ENCODE measurements around the gene RASL10A.

The RASL10A gene

DNA sequence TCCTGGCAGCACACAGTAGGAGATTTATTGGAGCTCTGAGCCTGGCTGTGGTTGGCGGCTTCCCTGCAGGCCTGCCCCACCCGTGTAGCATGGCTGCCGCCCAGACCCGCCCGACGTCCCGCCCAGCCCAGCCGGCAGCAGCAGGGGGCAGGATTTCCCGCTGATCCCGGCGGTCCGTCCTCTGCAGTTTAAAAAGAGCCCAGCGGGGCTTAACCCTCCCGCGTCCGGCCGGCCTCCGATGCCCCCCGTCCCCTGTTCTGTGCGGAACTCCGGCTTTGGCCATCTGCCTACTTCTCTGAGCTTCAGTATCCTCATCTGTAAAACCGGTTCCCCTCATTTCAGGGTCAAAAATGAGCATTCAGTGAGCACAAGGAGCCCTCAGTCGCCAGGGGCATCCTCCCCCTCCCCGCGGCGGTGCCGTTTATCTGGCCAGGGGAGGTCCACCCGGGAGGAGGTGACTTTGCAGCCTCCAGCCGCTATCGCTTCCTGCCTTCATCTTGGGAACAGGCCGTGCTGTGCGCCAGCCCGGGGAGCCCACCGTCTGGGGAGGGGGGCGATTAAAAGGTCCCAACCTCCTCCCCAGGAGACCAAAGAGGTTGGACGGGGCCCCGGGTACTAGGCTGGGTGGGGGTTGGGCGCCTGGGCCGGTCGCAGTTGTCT lies 9.2 kb downstream of the RASL10A start, which contains the start of gene GAS2L1:
GAS2L1 (plus strand) TSS at position 476 of the 660 bp plus-strand sequence. CDS start 1,456 bp downstream, outside the sequence.
- peak in 1 of 3 experiments; percentile 50 for DNase-seq (ENCODE audit: low read depth in 3 of 3)

DNA sequence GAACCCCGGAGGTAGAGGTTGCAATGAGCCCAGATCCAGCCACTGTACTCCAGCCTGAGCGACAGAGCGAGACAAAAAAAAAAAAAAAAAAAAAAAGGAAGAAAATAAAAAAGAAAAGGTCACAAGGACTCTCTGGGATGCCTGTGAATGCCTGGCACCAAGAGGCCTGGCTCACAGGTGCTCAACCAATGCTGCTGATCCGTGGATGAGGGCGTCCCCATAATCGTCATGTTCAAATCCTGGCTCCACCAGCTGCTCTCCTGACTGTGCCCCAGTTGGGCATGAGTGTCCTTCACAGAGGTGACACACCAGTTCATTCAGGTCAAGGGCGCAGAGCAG lies 9.7 kb downstream of the RASL10A start:
- no peak for DNase-seq (ENCODE audit: low read depth in 3 of 3)

DNA sequence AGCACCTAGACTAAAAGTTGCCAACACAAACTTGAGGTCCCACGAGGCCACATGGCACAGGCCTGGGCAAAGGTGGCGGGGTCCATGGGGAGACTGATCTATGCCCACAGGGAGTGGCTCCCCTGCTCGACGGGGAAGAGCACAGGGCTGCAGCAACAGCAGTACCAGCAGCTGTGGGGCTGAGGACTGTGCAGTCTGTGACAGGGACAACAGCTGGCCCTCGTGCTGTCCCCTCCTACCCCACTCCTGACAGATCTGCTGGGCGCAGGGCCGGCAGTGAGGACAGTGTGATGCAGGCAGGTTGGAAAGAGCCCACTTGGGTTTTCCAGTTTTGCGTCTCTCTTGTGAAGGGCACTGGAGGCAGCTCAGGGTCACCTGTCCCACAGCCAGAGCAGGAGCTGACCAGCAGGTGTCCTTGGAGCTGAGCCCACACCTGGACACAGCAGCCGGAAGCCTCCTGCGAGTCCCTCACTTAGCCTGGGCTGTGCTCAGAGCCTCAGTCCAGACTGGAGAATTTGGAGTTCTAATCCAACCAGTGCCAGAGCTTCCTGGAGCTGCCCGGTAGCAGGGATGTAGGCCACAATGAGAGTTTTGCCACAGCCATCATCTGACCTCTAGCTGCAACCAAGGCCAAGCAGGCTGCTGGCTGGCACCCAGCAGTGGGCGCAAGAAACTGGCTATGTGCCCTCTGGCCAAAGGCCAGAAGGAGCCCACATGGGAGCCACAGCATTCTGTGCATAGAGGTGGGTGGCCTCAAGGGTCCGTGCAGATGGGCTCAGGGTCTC lies 12.6 kb downstream of the RASL10A start:
- no peak for DNase-seq (ENCODE audit: low read depth in 3 of 3)

DNA sequence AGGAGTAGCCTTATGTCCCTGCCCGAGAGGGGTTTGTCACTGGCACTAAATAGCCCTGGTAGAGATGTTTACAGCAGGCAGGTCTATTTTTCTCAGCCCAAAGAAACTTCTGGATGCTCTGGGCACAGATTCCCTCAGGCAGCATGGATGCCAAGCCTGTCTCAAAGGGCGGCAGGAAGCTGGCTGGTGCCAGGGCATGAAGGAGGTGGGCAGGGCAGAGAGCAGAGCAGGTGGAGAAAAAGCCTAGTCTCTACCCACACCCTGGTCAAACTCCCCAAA lies 13.2 kb downstream of the RASL10A start:
- no peak for DNase-seq (ENCODE audit: low read depth in 3 of 3)

DNA sequence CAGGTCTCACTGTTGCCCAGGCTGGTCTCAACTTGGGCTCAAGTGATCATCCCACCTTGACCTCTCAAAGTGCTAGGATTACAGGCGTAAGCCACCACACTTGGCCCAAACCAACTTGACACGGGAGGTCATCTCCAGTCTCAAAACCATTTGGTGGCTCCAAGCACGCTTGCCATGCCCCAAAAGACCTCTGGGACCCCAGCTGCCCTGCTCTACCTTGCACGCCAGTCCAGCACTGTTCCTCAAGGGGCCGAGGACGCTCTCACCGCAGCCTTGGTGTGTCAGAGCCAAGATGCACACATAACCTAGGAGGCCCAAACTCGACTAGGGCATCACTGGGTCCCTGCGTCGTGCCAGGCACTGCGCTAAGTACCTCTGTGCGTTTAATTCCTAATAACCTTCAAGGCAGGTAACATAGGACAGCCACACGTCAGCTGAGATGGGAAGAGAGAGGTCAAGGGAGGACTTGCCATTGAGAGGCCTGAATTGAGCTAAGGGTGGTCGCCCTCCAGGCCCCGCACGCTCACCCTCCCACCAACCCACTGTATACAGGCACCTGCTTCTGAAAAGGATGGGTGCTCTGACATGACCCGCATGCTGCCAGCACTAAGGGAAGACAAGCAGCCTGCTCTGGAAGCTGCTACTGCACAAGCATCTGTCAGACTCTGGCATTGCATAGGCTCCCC lies 13.6 kb downstream of the RASL10A start:
- no peak for DNase-seq (ENCODE audit: low read depth in 3 of 3)

DNA sequence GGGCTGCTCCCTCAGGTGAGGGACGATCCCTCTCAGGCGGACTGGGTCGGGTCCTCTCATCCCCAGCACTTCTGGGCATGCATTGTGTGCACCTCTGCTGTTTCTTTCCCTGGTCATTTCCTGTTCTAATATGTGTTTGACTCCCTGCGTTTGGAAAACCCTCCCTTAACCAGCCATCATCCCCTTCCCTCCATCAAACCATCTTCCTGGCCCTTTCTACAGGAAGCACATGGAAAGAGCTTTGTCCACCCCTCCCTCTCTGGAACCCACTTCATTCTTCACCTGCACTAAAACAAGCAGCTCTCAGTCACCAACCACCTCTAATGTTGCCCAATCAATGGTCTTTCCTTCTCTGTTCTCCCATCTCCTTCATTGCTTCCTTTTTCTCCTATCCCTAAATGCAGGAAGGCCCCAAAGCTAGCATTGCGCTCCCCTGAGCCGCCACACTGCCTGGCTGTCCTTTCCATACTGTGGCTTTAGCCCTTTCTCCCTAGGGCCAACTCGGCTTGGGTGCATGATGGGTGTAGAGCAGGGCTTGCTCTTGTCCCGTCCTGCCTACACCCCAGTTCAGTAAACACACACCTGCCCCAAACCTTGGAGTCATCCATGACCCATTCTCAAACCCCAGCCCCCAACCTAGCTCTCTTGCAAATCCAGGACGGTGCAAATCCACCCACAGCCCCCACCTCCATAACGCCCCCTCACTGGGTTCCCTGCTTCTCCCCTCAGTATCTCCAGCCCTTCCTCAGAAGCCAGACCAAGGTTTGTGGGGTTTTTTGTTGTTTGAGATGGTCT lies 14.5 kb downstream of the RASL10A start:
- no peak for DNase-seq (ENCODE audit: low read depth in 3 of 3)

DNA sequence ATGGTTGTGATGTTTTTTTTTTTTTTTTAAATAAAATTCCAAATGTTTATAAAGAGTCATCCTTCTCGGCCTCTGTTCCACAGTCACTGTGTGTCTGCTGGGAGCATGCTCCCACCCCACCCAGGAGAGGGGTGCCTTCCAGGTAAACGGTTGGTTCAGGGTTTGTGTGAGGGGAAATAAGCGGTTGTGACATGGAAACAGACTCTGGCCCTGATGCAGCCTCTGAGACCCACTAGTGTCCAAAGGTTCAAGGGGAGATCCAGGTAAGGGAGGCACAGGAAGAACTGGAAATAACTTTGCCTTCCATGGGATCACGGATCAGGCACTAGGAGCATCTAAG lies 15.1 kb downstream of the RASL10A start:
- no peak for DNase-seq (ENCODE audit: low read depth in 3 of 3)

DNA sequence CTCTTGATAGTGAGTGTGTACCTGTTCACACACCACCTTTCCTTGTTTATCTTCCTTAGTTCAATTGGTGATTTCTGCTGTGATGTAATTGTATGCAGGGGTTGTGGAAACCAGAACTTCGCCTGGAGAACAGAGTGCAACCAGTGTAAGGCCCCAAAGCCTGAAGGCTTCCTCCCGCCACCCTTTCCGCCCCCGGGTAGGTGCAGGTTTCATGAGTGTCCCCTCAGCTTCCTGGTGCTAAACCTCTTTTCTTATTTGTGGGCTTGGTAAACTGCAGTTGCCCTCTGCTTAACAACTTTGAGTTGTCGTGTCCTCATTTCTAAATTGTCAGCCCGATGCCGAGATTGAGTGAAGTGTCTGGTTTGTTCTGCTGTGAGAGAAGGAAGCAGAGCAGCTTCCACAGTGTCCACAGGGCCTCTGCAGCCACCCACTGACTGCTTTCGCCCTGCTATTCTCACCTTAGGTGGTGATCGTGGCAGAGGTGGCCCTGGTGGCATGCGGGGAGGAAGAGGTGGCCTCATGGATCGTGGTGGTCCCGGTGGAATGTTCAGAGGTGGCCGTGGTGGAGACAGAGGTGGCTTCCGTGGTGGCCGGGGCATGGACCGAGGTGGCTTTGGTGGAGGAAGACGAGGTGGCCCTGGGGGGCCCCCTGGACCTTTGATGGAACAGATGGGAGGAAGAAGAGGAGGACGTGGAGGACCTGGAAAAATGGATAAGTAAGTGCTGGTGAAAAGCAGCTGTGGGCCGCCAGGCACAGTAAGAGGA lies 16.2 kb downstream of the RASL10A start:
- no peak for DNase-seq (ENCODE audit: low read depth in 3 of 3)

DNA sequence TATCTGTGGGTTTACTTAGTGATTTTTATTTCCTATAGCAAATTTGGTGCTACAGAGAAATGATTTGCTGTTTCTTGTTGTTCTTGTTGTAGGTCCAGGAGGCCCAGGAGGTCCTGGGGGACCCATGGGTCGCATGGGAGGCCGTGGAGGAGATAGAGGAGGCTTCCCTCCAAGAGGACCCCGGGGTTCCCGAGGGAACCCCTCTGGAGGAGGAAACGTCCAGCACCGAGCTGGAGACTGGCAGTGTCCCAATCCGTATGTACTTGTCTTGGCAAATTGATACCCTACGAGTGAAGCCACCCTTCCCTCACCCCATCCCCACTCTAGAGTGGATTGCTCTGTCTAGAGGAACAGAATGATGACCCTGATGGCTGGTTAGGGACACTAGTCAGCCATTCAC lies 16.9 kb downstream of the RASL10A start:
- no peak for DNase-seq (ENCODE audit: low read depth in 3 of 3)

DNA sequence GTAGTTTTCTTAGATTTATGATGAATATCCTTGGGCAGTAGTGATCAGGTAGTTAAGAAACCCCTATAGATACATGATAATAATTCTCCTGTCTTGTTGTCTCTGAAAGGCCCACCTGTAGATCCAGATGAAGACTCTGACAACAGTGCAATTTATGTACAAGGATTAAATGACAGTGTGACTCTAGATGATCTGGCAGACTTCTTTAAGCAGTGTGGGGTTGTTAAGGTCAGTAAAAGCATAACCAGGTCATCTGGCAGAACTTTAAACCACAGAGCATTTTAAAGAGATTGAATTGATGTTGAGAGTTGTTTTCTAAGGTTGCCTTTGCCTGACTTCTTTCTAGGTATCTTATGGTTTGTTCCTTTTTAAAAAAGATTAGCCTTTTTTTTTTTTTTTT lies 23.1 kb downstream of the RASL10A start:
- no peak for DNase-seq (ENCODE audit: low read depth in 3 of 3)

DNA sequence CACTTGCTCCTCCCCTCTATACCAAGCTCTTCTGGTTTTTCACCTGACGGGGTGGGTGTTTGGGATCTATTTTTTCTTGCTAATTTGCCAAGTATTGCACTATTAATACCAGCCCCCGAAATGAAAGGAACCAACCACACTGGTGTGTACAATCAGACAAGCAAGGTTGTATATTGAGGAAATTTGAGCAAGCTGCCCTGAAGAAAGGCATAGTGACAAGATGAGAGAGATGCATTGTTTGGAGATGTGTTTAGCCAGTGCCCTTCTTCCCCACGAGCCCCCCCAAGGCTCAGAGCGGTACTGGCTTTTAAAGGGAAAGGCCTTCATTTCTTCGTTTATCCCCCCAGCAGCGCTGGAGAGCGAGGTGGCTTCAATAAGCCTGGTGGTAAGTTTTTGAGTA lies 24.3 kb downstream of the RASL10A start:
- no peak for DNase-seq (ENCODE audit: low read depth in 3 of 3)

DNA sequence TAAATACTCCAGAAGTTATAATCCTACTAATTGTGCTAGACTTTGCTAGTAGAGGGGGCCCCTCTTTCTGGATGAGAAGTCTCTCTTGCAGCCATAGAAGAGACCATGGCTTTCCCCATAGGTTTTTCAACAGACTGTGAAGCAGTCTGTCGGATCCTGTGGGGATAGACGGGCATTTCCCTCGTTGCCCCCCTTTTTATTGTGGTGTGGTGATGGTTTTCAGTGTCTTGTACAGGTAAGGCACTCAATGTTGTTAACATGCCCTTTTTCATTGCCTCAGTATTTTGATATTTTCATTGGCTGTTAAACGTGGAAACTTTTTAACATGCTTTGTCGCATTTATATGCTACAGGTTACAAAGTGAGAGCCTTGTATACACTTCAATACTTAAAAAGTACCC lies 25.4 kb downstream of the RASL10A start:
- no peak for DNase-seq (ENCODE audit: low read depth in 3 of 3)

DNA sequence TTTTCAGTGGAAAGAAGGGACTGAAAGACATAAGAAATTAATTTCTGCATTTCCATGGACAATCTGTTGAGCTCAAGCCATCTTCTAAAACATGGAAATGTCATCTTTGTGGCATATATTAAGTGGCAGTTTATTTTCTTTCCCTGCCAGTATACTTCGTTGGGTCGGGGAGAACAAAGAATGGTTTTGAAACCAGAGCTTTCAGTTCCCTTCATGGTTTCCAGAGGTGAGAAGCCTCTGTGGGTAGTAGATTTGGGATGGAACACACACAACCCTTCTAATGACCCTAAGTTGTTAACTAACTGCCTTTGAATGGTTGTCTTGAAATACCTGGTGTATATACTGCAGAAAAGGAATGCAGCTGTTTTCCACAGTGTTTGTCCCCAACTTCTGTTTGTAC lies 26.7 kb downstream of the RASL10A start:
- DNase-seq (ENCODE audit: low read depth in 3 of 3), result no peak

DNA sequence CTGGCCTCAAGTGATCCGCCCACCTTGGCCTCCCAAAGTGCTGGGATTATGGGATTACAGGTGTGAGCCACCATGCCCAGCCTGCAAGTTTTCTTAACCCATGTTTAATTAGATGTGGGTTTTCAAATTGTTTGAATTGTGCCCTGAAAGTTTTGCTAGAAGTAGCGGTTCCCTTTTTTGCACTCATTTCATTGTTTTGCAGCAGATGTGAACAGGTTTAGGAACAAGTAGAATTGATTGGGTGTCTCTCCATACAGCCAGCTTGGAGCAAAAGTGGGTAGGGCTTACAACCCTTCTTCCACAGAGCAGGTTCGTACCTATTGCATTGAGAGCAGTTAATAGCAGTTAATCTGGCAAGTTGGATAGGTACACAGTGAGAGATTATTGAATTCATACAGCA lies 31.3 kb downstream of the RASL10A start:
- no peak for DNase-seq (ENCODE audit: low read depth in 3 of 3)

DNA sequence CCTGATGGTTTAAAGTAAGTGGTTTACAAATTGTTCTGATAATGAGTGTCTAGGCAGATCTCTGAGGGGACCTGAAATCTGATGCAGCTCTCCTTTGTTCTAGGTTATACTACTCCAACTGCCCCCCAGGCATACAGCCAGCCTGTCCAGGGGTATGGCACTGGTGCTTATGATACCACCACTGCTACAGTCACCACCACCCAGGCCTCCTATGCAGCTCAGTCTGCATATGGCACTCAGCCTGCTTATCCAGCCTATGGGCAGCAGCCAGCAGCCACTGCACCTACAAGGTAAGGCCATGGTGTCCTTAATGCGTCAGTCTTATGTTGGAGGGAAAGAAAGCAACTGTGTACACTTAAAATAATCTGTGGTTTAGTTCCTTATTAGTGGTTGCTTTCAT lies 37.6 kb downstream of the RASL10A start:
- DNase-seq (ENCODE audit: low read depth in 3 of 3), result no peak

DNA sequence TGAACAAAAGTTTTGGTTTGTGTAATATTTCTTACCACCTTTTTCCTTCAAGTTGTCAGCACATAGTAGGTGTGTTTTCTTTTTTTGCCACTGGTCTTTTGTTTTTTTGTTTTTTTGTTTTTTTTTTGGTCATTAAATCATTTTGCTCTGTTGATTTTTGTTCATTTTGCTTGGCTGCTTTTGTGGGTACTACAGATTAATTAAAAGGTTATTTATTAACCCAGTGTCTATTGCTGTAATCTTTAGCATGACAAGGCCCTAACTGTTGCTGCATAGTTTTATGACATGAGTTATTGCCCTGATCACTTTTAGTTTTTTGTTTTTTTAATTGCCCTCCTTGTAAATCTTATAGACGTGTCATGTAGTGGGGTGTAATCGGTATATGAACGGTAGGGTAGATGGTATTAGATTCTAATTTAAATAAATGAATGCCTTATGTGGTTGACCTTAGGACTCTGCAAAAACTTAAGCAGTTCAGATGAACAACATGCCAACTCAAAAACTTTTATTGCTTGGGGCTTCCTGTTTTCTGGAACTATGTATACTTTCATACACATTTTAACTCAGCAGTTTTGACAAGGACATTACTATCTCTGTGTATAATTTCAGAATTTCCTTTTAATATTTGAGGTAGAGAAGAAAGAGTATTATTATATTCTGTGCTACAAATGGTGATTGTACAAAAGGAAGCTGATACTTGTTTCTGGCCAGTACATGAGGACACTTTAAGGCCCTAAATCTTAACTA lies 39.5 kb downstream of the RASL10A start:
- DNase-seq (ENCODE audit: low read depth in 3 of 3), result no peak

DNA sequence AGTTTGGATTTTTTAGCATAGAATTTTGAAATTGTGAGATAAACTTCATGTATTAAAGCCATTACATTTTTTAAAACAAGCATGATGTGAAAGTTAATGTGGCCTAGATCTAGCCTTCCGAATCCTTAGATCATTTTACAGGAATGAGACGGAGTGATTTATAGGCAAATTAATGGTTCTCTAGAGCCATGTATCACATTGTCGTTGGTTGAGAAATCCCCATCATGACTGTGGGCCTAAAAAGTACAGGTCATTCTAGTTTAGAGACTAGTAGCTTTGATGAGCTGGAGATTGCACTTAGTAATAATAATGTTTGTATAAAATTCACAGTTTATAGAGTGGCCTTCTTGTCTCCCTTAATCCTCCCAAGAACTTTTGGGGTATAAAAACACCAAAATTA lies 40.3 kb downstream of the RASL10A start:
- no peak for DNase-seq (ENCODE audit: low read depth in 3 of 3)

DNA sequence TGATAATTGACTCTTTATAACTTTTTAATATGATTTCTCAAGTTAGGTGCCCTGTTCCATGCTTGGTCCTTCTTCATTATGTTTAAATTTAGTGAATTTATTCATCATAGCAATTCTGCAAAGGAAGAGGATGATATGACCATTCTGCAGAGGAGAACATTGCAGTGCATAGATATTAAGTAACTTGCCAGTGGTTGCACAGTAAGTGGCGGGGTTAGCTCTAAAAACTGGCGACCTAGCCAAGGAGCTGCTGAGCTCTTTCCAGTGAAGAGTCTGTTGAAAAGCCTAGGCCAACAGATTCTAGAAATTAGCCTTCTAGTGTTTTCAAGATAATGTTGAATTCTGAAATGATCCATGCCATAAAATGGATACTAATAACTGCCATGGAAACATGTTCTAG lies 42.9 kb downstream of the RASL10A start:
- DNase-seq (ENCODE audit: low read depth in 3 of 3), result no peak

DNA sequence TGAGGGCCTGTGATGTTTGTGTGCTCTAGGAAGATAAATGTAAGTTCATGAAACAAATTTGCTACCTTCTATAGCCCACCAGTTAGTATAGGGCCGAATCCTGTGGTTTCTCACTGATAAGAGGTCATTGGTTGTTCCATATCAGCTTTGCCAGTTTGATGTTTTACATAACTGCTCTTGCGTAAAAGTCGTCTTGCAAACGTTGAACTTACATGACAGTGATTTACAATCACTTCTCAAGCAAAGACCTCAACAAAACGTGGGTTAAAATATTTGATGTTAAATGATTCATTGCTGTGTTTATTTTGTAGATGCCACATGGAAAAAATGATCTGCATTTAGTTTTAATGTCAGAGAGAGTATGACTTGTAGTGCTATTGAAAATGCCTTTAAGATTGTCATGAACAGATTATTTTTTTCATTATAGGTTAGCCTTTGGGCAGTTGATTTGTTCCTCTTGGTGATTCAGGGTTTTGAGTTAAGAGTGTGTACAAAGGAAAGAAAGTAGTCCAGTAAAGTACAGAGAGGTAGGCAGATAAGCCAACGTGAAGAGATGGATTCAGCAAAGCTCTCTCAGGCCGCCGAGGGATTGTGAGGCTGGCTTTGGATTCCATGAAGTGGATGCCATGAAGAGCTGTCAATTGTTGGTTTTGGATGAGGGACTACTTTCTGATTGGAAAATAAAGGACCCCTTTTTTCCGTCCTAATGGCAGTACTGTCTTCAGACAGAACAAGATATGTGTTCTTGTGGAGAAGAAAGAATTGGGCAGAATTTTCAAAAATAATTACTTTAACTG lies 44.8 kb downstream of the RASL10A start:
- no peak for DNase-seq (ENCODE audit: low read depth in 3 of 3)
